Ishikawa (cell line): Measurements from ENCODE around the gene BID.

ENCODE experiments used
- CEBPB ChIP-seq: IDR thresholded peaks from 2 replicates; pipeline ENCODE4 v1.6.1; 2012
- CREB1 ChIP-seq: IDR thresholded peaks from 2 replicates; pipeline ENCODE4 v1.6.1; 2012; ENCODE audit warnings: low read depth
- EGR1 ChIP-seq: IDR thresholded peaks from 2 replicates; pipeline ENCODE4 v1.6.1; 2012
- EP300 ChIP-seq: IDR thresholded peaks from 2 replicates; pipeline ENCODE4 v1.6.1; 2012; ENCODE audit warnings: borderline replicate concordance
- FOXM1 ChIP-seq: IDR thresholded peaks from 2 replicates; pipeline ENCODE4 v1.6.1; 2012; ENCODE audit warnings: low read depth, borderline replicate concordance
- MAX ChIP-seq: IDR thresholded peaks from 2 replicates; pipeline ENCODE4 v1.6.1; 2012
- NFIC ChIP-seq: IDR thresholded peaks from 2 replicates; pipeline ENCODE4 v1.6.1; 2012
- RAD21 ChIP-seq: IDR thresholded peaks from 2 replicates; pipeline ENCODE4 v1.6.1; 2012; ENCODE audit warnings: low read depth
- REST ChIP-seq: IDR thresholded peaks from 2 replicates; pipeline ENCODE4 v1.6.1; 2012; ENCODE audit warnings: low read depth, mild to moderate bottlenecking
- TAF1 ChIP-seq: IDR thresholded peaks from 2 replicates; pipeline ENCODE4 v1.6.1; 2012; ENCODE audit warnings: low read depth, mild to moderate bottlenecking
- TCF12 ChIP-seq: IDR thresholded peaks from 2 replicates; pipeline ENCODE4 v1.6.1; 2012; ENCODE audit warnings: low read depth
- TEAD4 ChIP-seq: IDR thresholded peaks from 2 replicates; pipeline ENCODE4 v1.6.1; 2012
- YY1 ChIP-seq: IDR thresholded peaks from 2 replicates; pipeline ENCODE4 v1.6.1; 2012; ENCODE audit warnings: low read depth
- ZBTB7A ChIP-seq: IDR thresholded peaks from 2 replicates; pipeline ENCODE4 v1.6.1; 2012; ENCODE audit warnings: low read depth
- TF ChIP-seq, protein P1 (sequence below): IDR thresholded peaks from 2 replicates; pipeline ENCODE4 v1.6.1; 2012

Gene BID

DNA sequence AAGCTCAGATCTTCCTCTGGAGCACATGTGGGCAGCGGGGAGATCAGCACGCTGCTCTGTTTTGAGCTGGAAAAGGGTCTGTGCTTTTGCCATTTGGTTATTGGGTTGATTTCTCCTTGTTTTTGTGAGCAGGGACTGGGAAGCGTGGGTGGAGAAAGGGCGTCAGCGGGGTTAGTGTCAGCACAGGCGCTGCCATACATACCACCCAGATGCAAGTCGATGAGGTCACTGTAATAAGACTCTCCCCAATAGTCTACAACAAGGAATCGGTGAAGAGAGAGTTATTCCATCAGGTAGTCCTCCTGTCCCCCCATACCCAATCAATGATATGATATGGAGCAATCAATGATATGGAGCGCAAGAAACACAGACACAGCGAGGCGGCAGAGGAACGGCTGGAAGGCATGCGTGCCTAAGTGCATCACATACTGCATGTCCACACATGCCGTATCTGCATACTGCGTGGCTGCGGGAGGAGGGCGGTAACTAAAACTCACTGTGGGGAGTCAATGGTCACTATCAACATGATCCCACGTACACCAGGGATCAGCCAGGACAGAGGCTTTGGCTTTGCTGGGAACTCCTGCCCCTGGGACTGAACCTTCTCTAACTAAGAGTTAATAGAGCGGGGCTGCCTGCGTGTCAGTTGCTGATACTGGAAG is 29.5 kb upstream of the BID start:
- TF ChIP-seq ZBTB7A (no peak), EP300 (no peak), TAF1 (no peak), TCF12 (no peak), EGR1 (no peak), REST (no peak), CEBPB (no peak), NFIC (no peak), TEAD4 (no peak), FOXM1 (no peak), YY1 (no peak), MAX (no peak), RAD21 (no peak), CREB1 (no peak)
- TF ChIP-seq, protein P1, sequence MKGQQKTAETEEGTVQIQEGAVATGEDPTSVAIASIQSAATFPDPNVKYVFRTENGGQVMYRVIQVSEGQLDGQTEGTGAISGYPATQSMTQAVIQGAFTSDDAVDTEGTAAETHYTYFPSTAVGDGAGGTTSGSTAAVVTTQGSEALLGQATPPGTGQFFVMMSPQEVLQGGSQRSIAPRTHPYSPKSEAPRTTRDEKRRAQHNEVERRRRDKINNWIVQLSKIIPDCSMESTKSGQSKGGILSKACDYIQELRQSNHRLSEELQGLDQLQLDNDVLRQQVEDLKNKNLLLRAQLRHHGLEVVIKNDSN, result no peak

DNA sequence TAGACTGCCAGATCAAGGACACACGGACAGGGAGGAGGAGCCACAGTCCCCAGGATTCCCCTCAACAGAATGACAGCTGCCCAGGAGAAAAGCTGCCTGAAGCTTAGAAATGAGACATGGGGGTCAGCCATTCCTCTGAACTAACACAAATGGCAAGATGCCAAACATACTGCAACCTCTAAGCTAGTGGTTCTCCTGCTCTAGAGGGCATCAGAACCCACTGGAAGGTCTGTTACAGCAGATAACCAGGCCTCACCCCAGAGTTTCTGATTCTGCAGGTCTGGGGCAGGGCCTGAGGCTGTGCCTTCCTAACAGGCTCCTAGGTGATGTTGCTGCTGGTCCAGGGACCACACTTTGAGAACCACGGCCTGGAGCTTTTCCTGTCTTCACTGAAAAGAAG is 28.6 kb upstream of the BID start:
- TF ChIP-seq TAF1 (no peak), TEAD4 (no peak), RAD21 (no peak), YY1 (no peak), TCF12 (no peak), CREB1 (no peak)

GRCh38 chr22:17802411-17802810 is 28.1 kb upstream of the BID start:
- TF ChIP-seq TEAD4 (no peak), FOXM1 (no peak), REST (no peak), YY1 (no peak), MAX (no peak), EP300 (no peak), RAD21 (no peak), CEBPB (no peak), EGR1 (no peak)
- TF ChIP-seq, protein P1, result no peak

DNA sequence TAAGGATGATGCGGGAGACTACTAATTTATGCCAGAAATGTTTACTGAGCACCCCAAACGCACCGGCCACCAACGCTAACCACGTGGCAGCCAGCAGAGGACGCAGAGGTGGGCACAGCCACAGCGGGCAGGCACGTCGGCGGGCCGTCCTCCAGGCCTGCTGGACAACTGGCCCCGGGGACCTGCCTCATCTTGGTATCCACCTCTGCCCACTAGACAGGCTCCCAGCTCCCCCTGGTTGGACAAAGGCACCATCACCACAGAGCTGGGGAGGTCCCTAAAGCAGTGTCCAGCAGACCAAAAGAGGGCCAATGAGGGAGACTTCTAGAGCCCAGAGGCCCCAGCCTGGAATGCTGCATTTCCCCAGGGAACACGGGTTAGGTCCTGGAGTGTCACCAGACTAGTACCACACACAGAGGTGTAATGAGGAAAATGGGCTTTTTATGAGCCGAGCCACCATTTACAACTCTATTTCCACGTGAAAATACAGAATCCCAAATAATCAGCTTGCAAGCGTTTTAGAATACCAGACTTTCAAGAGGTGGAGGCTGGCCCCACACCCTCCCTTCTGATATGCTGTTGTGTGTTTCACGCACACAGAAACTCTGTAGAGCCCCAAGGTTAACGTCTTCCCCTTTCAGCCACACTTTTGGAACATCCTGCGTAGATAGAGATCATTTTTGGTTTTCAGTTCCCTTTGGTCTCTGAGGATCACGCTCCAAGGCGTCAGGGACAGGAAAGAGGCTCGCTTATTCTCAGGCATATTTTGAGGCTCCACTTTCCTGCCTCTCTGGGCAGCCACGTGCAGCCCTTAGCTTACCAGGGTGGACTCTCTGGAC is 23.7 kb upstream of the BID start:
- TF ChIP-seq TEAD4 (no peak), NFIC (no peak), EP300 (no peak), MAX (no peak), TAF1 (no peak), TCF12 (no peak), RAD21 (no peak), YY1 (no peak)
- TF ChIP-seq, protein P1, result no peak

- TF ChIP-seq TAF1, result no peak
- no peak for TF ChIP-seq EP300
- TF ChIP-seq TEAD4, result no peak
- no peak for TF ChIP-seq CREB1
- TF ChIP-seq FOXM1, result no peak
- TF ChIP-seq ZBTB7A, result no peak
- no peak for TF ChIP-seq YY1
- TF ChIP-seq CEBPB, result no peak
- TF ChIP-seq TCF12, result no peak
- no peak for TF ChIP-seq RAD21
- no peak for TF ChIP-seq REST
- no peak for TF ChIP-seq NFIC
- TF ChIP-seq, protein P1, result no peak
- TF ChIP-seq EGR1, result no peak
- no peak for TF ChIP-seq MAX
These were observed 22.4 kb upstream of the BID start for GRCh38 chr22:17796695-17797094.
